DOHH2 (cell line): ENCODE measurements around the gene ASIC1.
A peak's percentile ranks its signal among the peaks of the same experiment; 100 is the strongest.

Source experiments
- H3F3A ChIP-seq: fragments of 200-600 bp; sonication (generic), shearing (Covaris generic); 2 replicates; pipeline ENCODE4 v1.6.0; 2016; ENCODE audit warnings: antibody characterized with exemption, mild to moderate bottlenecking; ENCODE audit not compliant: control insufficient read depth, insufficient read depth
- H3K27ac ChIP-seq: fragments of 200-600 bp; sonication (generic); 2 replicates; pipeline ENCODE4 v1.5.1; 2014; ENCODE audit warnings: low read depth, mild to moderate bottlenecking, low read length, moderate library complexity
- H3K27me3 ChIP-seq: fragments of 200-600 bp; sonication (generic); 2 replicates; pipeline ENCODE4 v1.6.1; 2014; ENCODE audit warnings: mild to moderate bottlenecking, low read length, mixed read lengths; ENCODE audit not compliant: control insufficient read depth
- H3K36me3 ChIP-seq: fragments of 200-600 bp; sonication (generic); 2 replicates; pipeline ENCODE4 v1.6.1; 2014; ENCODE audit warnings: mild to moderate bottlenecking, low read length, moderate library complexity, mixed read lengths; ENCODE audit not compliant: control insufficient read depth
- H3K4me1 ChIP-seq: fragments of 200-600 bp; sonication (generic); 2 replicates; pipeline ENCODE4 v1.6.1; 2014; ENCODE audit warnings: mild to moderate bottlenecking, low read length, mixed read lengths; ENCODE audit not compliant: control insufficient read depth
- H3K4me2 ChIP-seq: fragments of 200-600 bp; sonication (generic); 2 replicates; pipeline ENCODE4 v1.6.0; 2014; ENCODE audit warnings: mild to moderate bottlenecking, low read length, moderate library complexity
- H3K4me3 ChIP-seq: fragments of 200-600 bp; sonication (generic); 2 replicates; pipeline ENCODE4 v1.5.1; 2014; ENCODE audit warnings: mild to moderate bottlenecking, low read length, mixed read lengths
- H3K79me2 ChIP-seq: fragments of 200-600 bp; sonication (generic); 2 replicates; pipeline ENCODE4 v1.6.1; 2014; ENCODE audit warnings: mild to moderate bottlenecking, low read length, mixed read lengths; ENCODE audit not compliant: control insufficient read depth
- H3K9me2 ChIP-seq: fragments of 200-600 bp; sonication (generic); replicated peaks from 2 replicates; pipeline ENCODE4 v1.6.1; 2014; ENCODE audit warnings: mild to moderate bottlenecking, low read length, mixed read lengths; ENCODE audit not compliant: control insufficient read depth
- H3K9me3 ChIP-seq: fragments of 200-600 bp; sonication (generic); 2 replicates; pipeline ENCODE4 v1.6.1; 2014; ENCODE audit warnings: antibody characterized with exemption, low read length, mixed read lengths; ENCODE audit not compliant: control insufficient read depth, insufficient read depth
- H4K20me1 ChIP-seq: fragments of 200-600 bp; sonication (generic); 2 replicates; pipeline ENCODE4 v1.6.0; 2014; ENCODE audit warnings: low read depth, mild to moderate bottlenecking, antibody characterized with exemption, low read length, moderate library complexity; ENCODE audit not compliant: control insufficient read depth, insufficient read depth
- EZH2phosphoT487 ChIP-seq: fragments of 200-600 bp; sonication (generic); IDR thresholded peaks from 2 replicates; pipeline ENCODE4 v1.6.1; 2017; ENCODE audit warnings: borderline replicate concordance, mild to moderate bottlenecking, antibody characterized with exemption, low read length, moderate library complexity, mixed read lengths
- TF ChIP-seq, protein P1 (sequence below): fragments of 200-600 bp; sonication (generic); IDR thresholded peaks from one replicate; pipeline ENCODE4 v1.5.1; 2014; ENCODE audit warnings: antibody characterized with exemption, mild to moderate bottlenecking, low read depth, low read length; ENCODE audit not compliant: poor library complexity, severe bottlenecking

Gene ASIC1

GRCh38 chr12:50024227-50024626 is 33.2 kb upstream of the ASIC1 start:
- Histone ChIP-seq H3K27ac (peak overlapping the region; percentile 62; the same call in 1 of the 2 replicates), H3K9me3 (no peaks in the 10 kb centered on the region), H4K20me1 (peaks cover 10% of the 10 kb centered on the region; the same call in 1 of the 2 replicates), H3K79me2 (peaks cover 61% of the 10 kb centered on the region), H3K4me3 (peak overlapping the region; percentile 95), H3K36me3 (peaks cover 43% of the 10 kb centered on the region), H3K4me2 (peak overlapping the region; percentile 81), H3K27me3 (no peaks in the 10 kb centered on the region), H3K4me1 (peaks cover 42% of the 10 kb centered on the region), H3F3A (no peaks in the 10 kb centered on the region; the same call in 1 of the 2 replicates), H3K9me2 (no peaks in the 10 kb centered on the region)
- TF ChIP-seq, protein P1, sequence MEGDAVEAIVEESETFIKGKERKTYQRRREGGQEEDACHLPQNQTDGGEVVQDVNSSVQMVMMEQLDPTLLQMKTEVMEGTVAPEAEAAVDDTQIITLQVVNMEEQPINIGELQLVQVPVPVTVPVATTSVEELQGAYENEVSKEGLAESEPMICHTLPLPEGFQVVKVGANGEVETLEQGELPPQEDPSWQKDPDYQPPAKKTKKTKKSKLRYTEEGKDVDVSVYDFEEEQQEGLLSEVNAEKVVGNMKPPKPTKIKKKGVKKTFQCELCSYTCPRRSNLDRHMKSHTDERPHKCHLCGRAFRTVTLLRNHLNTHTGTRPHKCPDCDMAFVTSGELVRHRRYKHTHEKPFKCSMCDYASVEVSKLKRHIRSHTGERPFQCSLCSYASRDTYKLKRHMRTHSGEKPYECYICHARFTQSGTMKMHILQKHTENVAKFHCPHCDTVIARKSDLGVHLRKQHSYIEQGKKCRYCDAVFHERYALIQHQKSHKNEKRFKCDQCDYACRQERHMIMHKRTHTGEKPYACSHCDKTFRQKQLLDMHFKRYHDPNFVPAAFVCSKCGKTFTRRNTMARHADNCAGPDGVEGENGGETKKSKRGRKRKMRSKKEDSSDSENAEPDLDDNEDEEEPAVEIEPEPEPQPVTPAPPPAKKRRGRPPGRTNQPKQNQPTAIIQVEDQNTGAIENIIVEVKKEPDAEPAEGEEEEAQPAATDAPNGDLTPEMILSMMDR = no peak
- no peak for TF ChIP-seq EZH2phosphoT487

- H3K9me2 ChIP-seq = no peaks in the 10 kb centered on the region
- peak overlapping the region; percentile 95 for H3K4me3 ChIP-seq
- H3K9me3 ChIP-seq = no peaks in the 10 kb centered on the region
- peaks cover 10% of the 10 kb centered on the region; the same call in 1 of the 2 replicates for H4K20me1 ChIP-seq
- TF ChIP-seq, protein P1 = no peak
- TF ChIP-seq EZH2phosphoT487 = no peak
- peak overlapping the region; percentile 81 for H3K4me2 ChIP-seq
- peaks cover 42% of the 10 kb centered on the region for H3K4me1 ChIP-seq
- peaks cover 55% of the 10 kb centered on the region for H3K79me2 ChIP-seq
- H3K27me3 ChIP-seq = no peaks in the 10 kb centered on the region
- H3F3A ChIP-seq = no peaks in the 10 kb centered on the region; the same call in 1 of the 2 replicates
- H3K27ac ChIP-seq = peak overlapping the region; percentile 62
- peaks cover 42% of the 10 kb centered on the region for H3K36me3 ChIP-seq
Observed at GRCh38 chr12:50024805-50025186, 32.6 kb upstream of the ASIC1 start.

GRCh38 chr12:50025187-50026059 is 32.0 kb upstream of the ASIC1 start, which contains the start of gene RACGAP1:
TSS of gene RACGAP1 (minus strand) at chr12:50025494. CDS start at chr12:50016715, 8,779 bp downstream.
- TF ChIP-seq, protein P1 = no peak
- no peak for TF ChIP-seq EZH2phosphoT487
- no peaks in the 10 kb centered on the region; the same call in 1 of the 2 replicates for H3F3A ChIP-seq
- peak within 1 kb of the TSS; percentile 95 for H3K4me3 ChIP-seq
- H4K20me1 ChIP-seq = peaks cover 9% of the 10 kb centered on the region; the same call in 1 of the 2 replicates
- no peaks in the 10 kb centered on the region for H3K27me3 ChIP-seq
- H3K79me2 ChIP-seq = peaks cover 49% of the 10 kb centered on the region
- no peaks in the 10 kb centered on the region for H3K9me3 ChIP-seq
- no peaks in the 10 kb centered on the region for H3K9me2 ChIP-seq
- peak within 1 kb of the TSS; percentile 81 for H3K4me2 ChIP-seq
- peak within 1 kb of the TSS; percentile 62 for H3K27ac ChIP-seq
- H3K4me1 ChIP-seq = peaks cover 42% of the 10 kb centered on the region
- peaks cover 42% of the 10 kb centered on the region for H3K36me3 ChIP-seq
